Hepatocyte (in vitro differentiated cells): ENCODE data around the gene RPTOR. TPM values are rescaled to one million over a fixed set of nuclear protein-coding genes. Genes with fewer than 3 reads are reported as not detected.
A peak's percentile ranks its signal among the peaks of the same experiment; 100 is the strongest.

Experiments used
- DNase-seq: peaks from one replicate; pipeline ENCODE4 v3.0.0-alpha.2; 2016; ENCODE audit warnings: low spot score
- H2AFZ ChIP-seq: fragments of 200-600 bp; sonication (generic); 2 replicates; pipeline ENCODE4 v1.6.0; 2016; ENCODE audit warnings: antibody characterized with exemption, mild to moderate bottlenecking
- H3K27ac ChIP-seq: fragments of 200-600 bp; sonication (generic); 2 replicates; pipeline ENCODE4 v1.5.1; 2016; ENCODE audit warnings: mild to moderate bottlenecking
- H3K27me3 ChIP-seq: fragments of 200-600 bp; sonication (generic); 2 replicates; pipeline ENCODE4 v1.6.1; 2016
- H3K36me3 ChIP-seq: fragments of 200-600 bp; sonication (generic); replicated peaks from 2 replicates; pipeline ENCODE4 v1.5.1; 2016; ENCODE audit warnings: low read depth; ENCODE audit not compliant: insufficient read depth
- H3K4me1 ChIP-seq: fragments of 200-600 bp; sonication (generic); 2 replicates; pipeline ENCODE4 v1.5.1; 2016; ENCODE audit warnings: mild to moderate bottlenecking, moderate library complexity; ENCODE audit not compliant: insufficient read depth
- H3K4me2 ChIP-seq: fragments of 200-600 bp; sonication (generic); 2 replicates; pipeline ENCODE4 v1.6.0; 2016
- H3K4me3 ChIP-seq: fragments of 200-600 bp; sonication (generic); 2 replicates; pipeline ENCODE4 v1.5.1; 2016; ENCODE audit warnings: mild to moderate bottlenecking
- H3K79me2 ChIP-seq: fragments of 200-600 bp; sonication (generic); 2 replicates; pipeline ENCODE4 v1.6.0; 2017; ENCODE audit warnings: mild to moderate bottlenecking
- H3K9me2 ChIP-seq: fragments of 200-600 bp; sonication (generic); replicated peaks from 2 replicates; pipeline ENCODE4 v1.6.0; 2017; ENCODE audit warnings: mild to moderate bottlenecking; ENCODE audit not compliant: insufficient read depth
- H3K9me3 ChIP-seq: fragments of 200-600 bp; sonication (generic); 2 replicates; pipeline ENCODE4 v1.5.1; 2016; ENCODE audit warnings: low read depth, mild to moderate bottlenecking
- H4K20me1 ChIP-seq: fragments of 200-600 bp; sonication (generic); 2 replicates; pipeline ENCODE4 v1.6.0; 2016; ENCODE audit warnings: mild to moderate bottlenecking; ENCODE audit not compliant: insufficient read depth, poor library complexity, severe bottlenecking
- CTCF ChIP-seq: fragments of 200-600 bp; sonication (generic); IDR thresholded peaks from 2 replicates; pipeline ENCODE4 v1.5.1; 2016; ENCODE audit warnings: antibody characterized with exemption, mild to moderate bottlenecking; ENCODE audit not compliant: poor library complexity
- EZH2 ChIP-seq: fragments of 200-600 bp; sonication (generic); IDR thresholded peaks from 2 replicates; pipeline ENCODE4 v1.6.1; 2016; ENCODE audit warnings: antibody characterized with exemption, mild to moderate bottlenecking, borderline replicate concordance
- EZH2phosphoT487 ChIP-seq: fragments of 200-600 bp; sonication (generic); IDR thresholded peaks from one replicate; pipeline ENCODE4 v1.6.1; 2018; ENCODE audit warnings: antibody characterized with exemption, mild to moderate bottlenecking, low read depth, moderate library complexity; ENCODE audit not compliant: unreplicated experiment, severe bottlenecking
- WGBS: methylation state at CpG from one replicate; pipeline ENCODE4 v1.1.6; 2016; ENCODE audit warnings: low lambda C conversion rate; ENCODE audit errors: missing lambda C conversion rate; 5-methylcytosine and 5-hydroxymethylcytosine counted together
- polyA plus RNA-seq: library from polyadenylated mRNA; unstranded; fragments of >200 nt; fragmentation: Nextera tagmentation; extraction: Ambion mirVana; gene quantifications from 2 replicates; pipeline ENCODE4 v1.2.1, GENCODE V29; 2016
- total RNA-seq: library from RNA; depleted of rRNA; stranded (reverse); fragments of >200 nt; gene quantifications from 2 replicates; pipeline ENCODE4 v1.2.3, GENCODE V29; 2014

RPTOR gene
- total and polyA plus RNA-seq, 2 experiments from 2014 or later, result 14.1 to 20.6 TPM

- Histone ChIP-seq H3K9me2 (no peaks in the 10 kb centered on the region), H2AFZ (no peak overlapping the region), H3K4me1 (no peaks in the 10 kb centered on the region), H3K27me3 (peaks cover 4% of the 10 kb centered on the region), H4K20me1 (no peaks in the 10 kb centered on the region), H3K4me3 (no peak overlapping the region), H3K79me2 (no peaks in the 10 kb centered on the region), H3K4me2 (no peak overlapping the region), H3K36me3 (no peaks in the 10 kb centered on the region), H3K27ac (no peak overlapping the region), H3K9me3 (no peaks in the 10 kb centered on the region)
- no peak for DNase-seq
- 90% methylated on average over 14 of the region's 14 CpGs for WGBS
- TF ChIP-seq EZH2phosphoT487 (no peak), EZH2 (no peak), CTCF (no peak)
Measured at GRCh38 chr17:80538484-80538883, 6.2 kb upstream of the RPTOR start.

- H2AFZ ChIP-seq, result no peak overlapping the region
- WGBS, result 41% methylated on average over 12 of the region's 12 CpGs
- no peak overlapping the region for H3K4me2 ChIP-seq
- TF ChIP-seq CTCF (no peak), EZH2 (no peak), EZH2phosphoT487 (no peak)
- H4K20me1 ChIP-seq, result no peaks in the 10 kb centered on the region
- H3K79me2 ChIP-seq, result no peaks in the 10 kb centered on the region
- H3K27ac ChIP-seq, result no peak overlapping the region
- H3K9me2 ChIP-seq, result no peaks in the 10 kb centered on the region
- H3K4me3 ChIP-seq, result no peak overlapping the region
- H3K27me3 ChIP-seq, result peaks cover 4% of the 10 kb centered on the region
- H3K36me3 ChIP-seq, result no peaks in the 10 kb centered on the region
- DNase-seq, result no peak
- H3K4me1 ChIP-seq, result no peaks in the 10 kb centered on the region
- no peaks in the 10 kb centered on the region for H3K9me3 ChIP-seq
Measured at GRCh38 chr17:80539022-80539641, 5.5 kb upstream of the RPTOR start.

- Histone ChIP-seq H3K27me3 (no peaks in the 10 kb centered on the region), H3K4me2 (peak overlapping the region; percentile 94), H2AFZ (peak overlapping the region; percentile 41), H3K79me2 (peaks cover 57% of the 10 kb centered on the region), H3K36me3 (no peaks in the 10 kb centered on the region), H4K20me1 (peaks cover 4% of the 10 kb centered on the region), H3K4me3 (peak overlapping the region; percentile 62), H3K4me1 (peaks cover 14% of the 10 kb centered on the region), H3K9me3 (no peaks in the 10 kb centered on the region), H3K9me2 (no peaks in the 10 kb centered on the region), H3K27ac (peak overlapping the region; percentile 83)
- no peak for DNase-seq
- 10% methylated on average over 8 of the region's 8 CpGs for WGBS
- no peak for TF ChIP-seq EZH2phosphoT487
- TF ChIP-seq EZH2, result no peak
- no peak for TF ChIP-seq CTCF
Measured at GRCh38 chr17:80545499-80545826, 825 bp downstream of the RPTOR start.

- H3K27me3 ChIP-seq, result no peaks in the 10 kb centered on the region
- peak overlapping the region; percentile 62 for H3K4me3 ChIP-seq
- peaks cover 14% of the 10 kb centered on the region for H3K4me1 ChIP-seq
- no peaks in the 10 kb centered on the region for H3K9me2 ChIP-seq
- H3K9me3 ChIP-seq, result no peaks in the 10 kb centered on the region
- TF ChIP-seq EZH2phosphoT487, result no peak
- TF ChIP-seq CTCF, result no peak
- no peak for TF ChIP-seq EZH2
- H3K36me3 ChIP-seq, result no peaks in the 10 kb centered on the region
- H4K20me1 ChIP-seq, result peaks cover 4% of the 10 kb centered on the region
- H3K4me2 ChIP-seq, result peak overlapping the region; percentile 94
- 92% methylated on average over 5 of the region's 5 CpGs for WGBS
- no peak for DNase-seq
- no peak overlapping the region for H2AFZ ChIP-seq
- H3K27ac ChIP-seq, result no peak overlapping the region
- peaks cover 63% of the 10 kb centered on the region for H3K79me2 ChIP-seq
Measured at GRCh38 chr17:80546267-80546666, 1.6 kb downstream of the RPTOR start.
